Natural killer cell (primary cell): ENCODE data around the gene GLA. TPM values are rescaled to one million over a fixed set of nuclear protein-coding genes. Genes with fewer than 3 reads are reported as not detected.
A peak's percentile ranks its signal among the peaks of the same experiment; 100 is the strongest.

ENCODE experiments used
- ATAC-seq, 3 donors: fragments of 150-1000 bp in 2 of 3; fragments of 200-7000 bp in 1 of 3; cut with Tn5 transposase; 1 replicate in 1 of 3; 2 replicates in 2 of 3; pipeline ENCODE4 v1.10.0; 2021; ENCODE audit warnings: mild to moderate bottlenecking in 2 of 3, moderate library complexity in 2 of 3
- DNase-seq, 2 donors: peaks; one replicate each; pipeline versions ENCODE4 v3.0.0 to v3.0.0-alpha.2; 2013 to 2021; ENCODE audit warnings: mixed read lengths in 1 of 2
- H3K27ac ChIP-seq: one replicate; pipeline ENCODE4 v1.5.1; 2013; ENCODE audit warnings: mild to moderate bottlenecking, low read length
- H3K27me3 ChIP-seq: one replicate; pipeline ENCODE4 v1.6.1; 2013; ENCODE audit warnings: low read length; ENCODE audit not compliant: control insufficient read depth, insufficient read depth
- H3K36me3 ChIP-seq: one replicate; pipeline ENCODE4 v1.6.1; 2013; ENCODE audit warnings: low read length; ENCODE audit not compliant: control insufficient read depth, insufficient read depth
- H3K4me1 ChIP-seq: one replicate; pipeline ENCODE4 v1.6.1; 2013; ENCODE audit warnings: low read length; ENCODE audit not compliant: control insufficient read depth, insufficient read depth
- H3K4me3 ChIP-seq: one replicate; pipeline ENCODE4 v1.5.1; 2013; ENCODE audit warnings: low read length
- H3K9me3 ChIP-seq: one replicate; pipeline ENCODE4 v1.6.1; 2013; ENCODE audit warnings: low read length; ENCODE audit not compliant: control insufficient read depth, insufficient read depth
- H3K27ac Mint-ChIP-seq, 2 donors: one replicate each; pipeline ENCODE4 v1.8.0; 2022; ENCODE audit warnings: mild to moderate bottlenecking in 2 of 2, mixed read lengths in 2 of 2, moderate library complexity in 1 of 2
- H3K27me3 Mint-ChIP-seq, 2 donors: one replicate each; pipeline ENCODE4 v1.8.0; 2022; ENCODE audit warnings: low read depth in 2 of 2, mixed read lengths in 2 of 2
- H3K36me3 Mint-ChIP-seq: one replicate; pipeline ENCODE4 v1.8.0; 2022; ENCODE audit warnings: mixed read lengths
- H3K4me1 Mint-ChIP-seq, 2 donors: one replicate each; pipeline ENCODE4 v1.8.0; 2022; ENCODE audit warnings: mixed read lengths in 2 of 2
- H3K4me3 Mint-ChIP-seq: one replicate; pipeline ENCODE4 v1.8.0; 2022; ENCODE audit warnings: mild to moderate bottlenecking, moderate library complexity, mixed read lengths
- H3K9me3 Mint-ChIP-seq, 2 donors: one replicate each; pipeline ENCODE4 v1.8.0; 2022; ENCODE audit warnings: mixed read lengths in 2 of 2
- WGBS: methylation state at CpG from one replicate; pipeline ENCODE4 v1.1.7; 2013; ENCODE audit warnings: missing lambda C conversion rate; ENCODE audit not compliant: insufficient coverage; 5-methylcytosine and 5-hydroxymethylcytosine counted together
- intact Hi-C: fragments of 100-400 bp; cut with micrococcal nuclease; formaldehyde crosslinking; loops from one replicate; pipeline ENCODE4 v1.14.2; 2022
- total RNA-seq, 4 donors: library from RNA; stranded (reverse); fragments of 120-200 nt in 1 of 4; gene quantifications; one replicate each; pipeline versions ENCODE4 v1.2.3 to v1.2.4, GENCODE V29; 2013 to 2022
- TF ChIP-seq, protein P1 (sequence below): fragments of 200-600 bp; IDR thresholded peaks from one replicate; pipeline ENCODE4 v1.8.0; 2022; ENCODE audit warnings: antibody characterized with exemption

GLA gene
- total RNA-seq, 3 donors from 2014 or later (not counting 1 experiment from before 2014, with no cell fraction given), result 34.9 to 71.9 (median 47.9) TPM

DNA sequence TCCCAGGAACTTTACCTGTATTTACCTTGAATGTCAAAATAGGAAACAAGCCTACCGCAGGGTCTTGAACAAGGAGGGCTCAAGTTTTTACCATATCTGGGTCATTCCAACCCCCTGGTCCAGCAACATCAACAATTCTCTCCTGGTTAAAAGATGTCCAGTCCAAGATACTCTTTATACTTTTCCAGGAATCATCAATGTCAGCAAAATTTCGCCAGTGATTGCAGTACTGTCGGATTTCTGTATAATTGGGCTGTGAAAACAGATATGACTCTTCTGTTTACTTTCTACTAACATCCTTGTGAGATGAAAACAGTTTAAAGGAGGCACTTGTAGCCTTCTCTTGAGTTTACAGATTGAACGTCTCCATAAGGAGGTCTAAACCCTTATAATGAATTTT lies 9.0 kb downstream of the GLA start:
- H3K36me3 Mint-ChIP-seq, result no peaks in the 10 kb centered on the region
- intact Hi-C loops, result no loop called here
- Histone ChIP-seq H3K36me3 (peaks cover 5% of the 10 kb centered on the region), H3K4me3 (no peak overlapping the region), H3K27ac (no peak overlapping the region), H3K27me3 (no peaks in the 10 kb centered on the region), H3K9me3 (no peaks in the 10 kb centered on the region), H3K4me1 (no peaks in the 10 kb centered on the region)
- no peak overlapping the region for H3K27ac Mint-ChIP-seq
- no peak overlapping the region for H3K4me3 Mint-ChIP-seq
- 100% methylated on average over 1 of the region's 4 CpGs for WGBS
- DNase-seq (no peak), ATAC-seq (no peak)
- TF ChIP-seq, protein P1, sequence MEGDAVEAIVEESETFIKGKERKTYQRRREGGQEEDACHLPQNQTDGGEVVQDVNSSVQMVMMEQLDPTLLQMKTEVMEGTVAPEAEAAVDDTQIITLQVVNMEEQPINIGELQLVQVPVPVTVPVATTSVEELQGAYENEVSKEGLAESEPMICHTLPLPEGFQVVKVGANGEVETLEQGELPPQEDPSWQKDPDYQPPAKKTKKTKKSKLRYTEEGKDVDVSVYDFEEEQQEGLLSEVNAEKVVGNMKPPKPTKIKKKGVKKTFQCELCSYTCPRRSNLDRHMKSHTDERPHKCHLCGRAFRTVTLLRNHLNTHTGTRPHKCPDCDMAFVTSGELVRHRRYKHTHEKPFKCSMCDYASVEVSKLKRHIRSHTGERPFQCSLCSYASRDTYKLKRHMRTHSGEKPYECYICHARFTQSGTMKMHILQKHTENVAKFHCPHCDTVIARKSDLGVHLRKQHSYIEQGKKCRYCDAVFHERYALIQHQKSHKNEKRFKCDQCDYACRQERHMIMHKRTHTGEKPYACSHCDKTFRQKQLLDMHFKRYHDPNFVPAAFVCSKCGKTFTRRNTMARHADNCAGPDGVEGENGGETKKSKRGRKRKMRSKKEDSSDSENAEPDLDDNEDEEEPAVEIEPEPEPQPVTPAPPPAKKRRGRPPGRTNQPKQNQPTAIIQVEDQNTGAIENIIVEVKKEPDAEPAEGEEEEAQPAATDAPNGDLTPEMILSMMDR, result no peak
- no peaks in the 10 kb centered on the region for H3K27me3 Mint-ChIP-seq
- no peaks in the 10 kb centered on the region for H3K9me3 Mint-ChIP-seq
- no peaks in the 10 kb centered on the region for H3K4me1 Mint-ChIP-seq

DNA sequence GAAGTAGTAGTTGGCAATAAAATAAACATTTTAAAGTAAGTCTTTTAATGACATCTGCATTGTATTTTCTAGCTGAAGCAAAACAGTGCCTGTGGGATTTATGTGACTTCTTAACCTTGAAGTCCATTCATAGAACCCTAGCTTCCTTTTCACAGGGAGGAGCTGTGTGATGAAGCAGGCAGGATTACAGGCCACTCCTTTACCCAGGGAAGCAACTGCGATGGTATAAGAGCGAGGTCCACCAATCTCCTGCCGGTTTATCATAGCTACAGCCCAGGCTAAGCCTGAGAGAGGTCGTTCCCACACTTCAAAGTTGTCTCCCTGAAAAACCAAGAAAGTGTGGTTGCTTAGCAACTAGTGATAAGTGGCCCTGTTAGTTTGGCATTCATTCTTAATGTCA lies 9.9 kb downstream of the GLA start:
- TF ChIP-seq, protein P1, result no peak
- H3K4me3 Mint-ChIP-seq, result no peak overlapping the region
- no peaks in the 10 kb centered on the region for H3K9me3 Mint-ChIP-seq
- Histone ChIP-seq H3K27me3 (no peaks in the 10 kb centered on the region), H3K4me3 (no peak overlapping the region), H3K4me1 (no peaks in the 10 kb centered on the region), H3K9me3 (no peaks in the 10 kb centered on the region), H3K27ac (no peak overlapping the region), H3K36me3 (peaks cover 5% of the 10 kb centered on the region)
- 88% methylated on average over 4 of the region's 4 CpGs for WGBS
- H3K27me3 Mint-ChIP-seq, result no peaks in the 10 kb centered on the region
- intact Hi-C loops, result no loop called here
- H3K4me1 Mint-ChIP-seq, result no peaks in the 10 kb centered on the region
- ATAC-seq (no peak), DNase-seq (no peak)
- H3K36me3 Mint-ChIP-seq, result no peaks in the 10 kb centered on the region
- no peak overlapping the region for H3K27ac Mint-ChIP-seq

DNA sequence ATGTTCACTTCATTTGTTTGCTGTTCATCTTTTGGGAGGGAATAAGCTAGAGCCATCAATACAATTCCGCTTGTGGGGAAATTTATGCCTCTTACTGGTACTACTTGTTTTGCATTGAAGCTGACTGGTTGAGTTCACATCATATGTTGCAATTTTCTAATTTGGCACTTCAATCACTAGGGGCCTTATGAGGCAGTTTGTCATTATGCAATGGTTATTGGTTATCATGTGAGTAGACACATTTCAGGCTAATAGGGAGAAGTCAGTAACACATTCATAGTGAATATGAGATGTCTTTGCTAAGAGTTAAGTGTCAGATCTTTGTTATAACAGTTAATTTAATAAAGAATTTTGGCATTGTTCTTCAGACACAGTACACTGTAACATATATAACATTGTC lies 11.9 kb downstream of the GLA start:
- WGBS, result no CpG with 5 or more reads among the region's 1 CpG
- Histone ChIP-seq H3K9me3 (no peaks in the 10 kb centered on the region), H3K36me3 (peaks cover 10% of the 10 kb centered on the region), H3K4me1 (peaks cover 8% of the 10 kb centered on the region), H3K27ac (no peak overlapping the region), H3K4me3 (no peak overlapping the region), H3K27me3 (no peaks in the 10 kb centered on the region)
- H3K27me3 Mint-ChIP-seq, result no peaks in the 10 kb centered on the region
- DNase-seq (no peak), ATAC-seq (no peak)
- no peak overlapping the region for H3K4me3 Mint-ChIP-seq
- intact Hi-C loops, result no loop called here
- H3K4me1 Mint-ChIP-seq, result peaks cover 8 to 13% of the 10 kb centered on the region in 2 donors
- no peaks in the 10 kb centered on the region for H3K36me3 Mint-ChIP-seq
- no peaks in the 10 kb centered on the region for H3K9me3 Mint-ChIP-seq
- peak overlapping the region; percentile 17 to 51 for H3K27ac Mint-ChIP-seq
- TF ChIP-seq, protein P1, result no peak

DNA sequence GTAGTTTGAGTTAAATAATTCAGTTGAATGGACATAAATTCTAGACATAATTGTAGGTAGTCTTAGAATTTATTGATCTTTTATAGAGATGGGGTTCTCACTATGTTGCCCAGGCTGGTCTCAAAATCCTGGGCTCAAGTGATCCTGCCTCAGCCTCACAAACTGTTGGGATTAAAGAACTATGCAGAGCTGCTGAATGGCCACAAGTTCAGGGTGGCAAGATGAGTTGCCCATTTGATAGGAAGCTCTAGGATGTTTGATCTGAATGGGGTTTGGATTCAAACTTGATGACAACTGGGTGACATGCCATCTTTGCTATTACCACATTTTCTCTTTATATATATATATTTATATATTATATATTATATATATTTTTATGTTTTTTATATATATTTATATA lies 13.4 kb downstream of the GLA start:
- TF ChIP-seq, protein P1, result no peak
- ATAC-seq (no peak), DNase-seq (no peak)
- intact Hi-C loops, result no loop called here
- H3K4me3 Mint-ChIP-seq, result no peak overlapping the region
- Histone ChIP-seq H3K27me3 (no peaks in the 10 kb centered on the region), H3K4me3 (no peak overlapping the region), H3K27ac (no peak overlapping the region), H3K4me1 (peaks cover 12% of the 10 kb centered on the region), H3K36me3 (peaks cover 10% of the 10 kb centered on the region), H3K9me3 (no peaks in the 10 kb centered on the region)
- H3K27me3 Mint-ChIP-seq, result no peaks in the 10 kb centered on the region
- peak overlapping the region in 1 of 2 donors; percentile 89 for H3K27ac Mint-ChIP-seq
- no peaks in the 10 kb centered on the region for H3K36me3 Mint-ChIP-seq
- peaks cover 8 to 14% of the 10 kb centered on the region in 2 donors for H3K4me1 Mint-ChIP-seq
- no peaks in the 10 kb centered on the region for H3K9me3 Mint-ChIP-seq
